Stimulated activated CD4-positive, alpha-beta T cell treated with anti-CD3 and anti-CD28 coated beads, Interleukin-4, amount 100 ng/mL, for 24 hours (primary cell): ENCODE data around the gene CAPN14.
"Not testable (repeated sequence)": the region's sequence is repeated elsewhere in the genome, so short reads cannot be mapped to it uniquely, and the experiment has no call there.

ENCODE experiments used
- DNase-seq: peaks from one replicate; pipeline ENCODE4 v3.0.0-alpha.2; 2020

CAPN14 gene

DNA sequence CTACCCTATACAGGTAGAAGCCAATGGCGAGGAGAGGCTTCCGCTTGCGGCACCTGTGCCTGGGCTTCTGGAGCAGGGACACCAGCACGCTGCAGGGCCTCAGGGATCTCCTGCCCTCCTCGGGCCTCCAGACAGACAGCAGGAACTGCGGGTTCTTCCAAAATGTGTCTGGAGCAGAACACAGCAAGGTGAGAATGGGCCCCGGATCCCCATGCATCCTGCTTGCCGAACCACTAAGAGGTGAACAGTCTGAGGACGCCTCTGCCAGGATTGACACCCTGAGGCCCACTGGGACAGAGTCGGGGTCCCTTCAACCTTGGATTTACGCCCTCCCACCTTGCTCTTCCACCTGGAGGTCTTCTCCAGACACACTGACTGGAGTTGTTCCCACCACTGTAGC is 25.4 kb downstream of the CAPN14 start:
- no peak for DNase-seq

DNA sequence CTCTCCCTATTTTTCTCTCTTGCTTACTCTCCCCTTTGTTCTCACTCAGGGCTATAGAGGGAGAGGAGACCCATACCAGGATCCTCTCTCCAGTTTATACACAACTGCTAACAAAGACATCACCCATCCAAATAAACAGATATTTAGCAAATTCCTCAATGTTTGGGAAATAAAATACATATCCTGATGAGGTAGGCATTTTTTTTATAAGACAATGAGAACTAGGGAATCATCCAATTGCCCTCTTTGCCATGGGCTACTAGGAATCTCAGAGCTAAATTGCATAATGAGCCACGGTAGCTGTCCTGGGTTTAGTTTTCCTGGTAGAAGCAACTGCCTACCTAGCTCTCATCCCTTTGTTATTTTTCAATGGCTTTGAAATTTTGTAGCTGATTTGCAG is 27.1 kb downstream of the CAPN14 start:
- DNase-seq = no peak

DNA sequence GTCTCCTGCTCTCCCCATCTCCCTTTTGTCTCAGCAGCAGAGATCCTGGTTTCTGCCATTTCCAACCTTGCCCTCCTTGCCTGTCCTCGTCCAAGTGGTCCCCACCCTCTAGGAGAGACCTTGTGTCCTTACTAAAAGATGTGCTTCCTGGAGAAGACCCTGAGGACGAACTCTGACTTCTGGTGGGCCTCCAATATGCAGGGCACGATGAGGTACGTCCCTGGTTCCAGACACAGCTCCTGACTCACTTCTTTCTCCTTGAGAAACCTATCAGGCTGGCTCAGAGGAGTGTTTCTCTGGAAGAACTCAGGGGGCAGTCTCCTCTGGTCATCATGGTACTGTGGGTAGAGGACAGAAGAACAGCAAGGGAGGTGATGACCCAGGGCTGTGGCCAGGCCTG is 28.2 kb downstream of the CAPN14 start:
- DNase-seq = no peak

DNA sequence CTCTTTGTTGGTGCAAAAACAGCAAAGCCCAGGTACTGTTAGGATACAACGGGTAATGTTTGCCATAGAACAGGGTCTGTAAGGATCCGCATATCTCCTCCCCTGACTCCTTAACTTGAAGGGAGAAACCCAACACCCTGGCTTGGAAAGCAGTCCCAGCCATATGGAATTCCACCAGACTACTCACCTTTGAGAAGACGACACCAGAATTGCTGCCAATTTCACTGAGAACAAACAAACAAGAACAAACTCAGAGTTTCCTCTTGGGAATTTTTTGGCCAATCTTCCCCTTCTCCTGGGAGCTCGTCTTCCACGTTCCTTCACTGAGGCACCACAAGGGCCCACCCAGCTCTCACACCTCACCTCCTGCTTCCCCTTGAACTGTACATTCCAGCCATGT is 29.2 kb downstream of the CAPN14 start:
- no peak for DNase-seq

DNA sequence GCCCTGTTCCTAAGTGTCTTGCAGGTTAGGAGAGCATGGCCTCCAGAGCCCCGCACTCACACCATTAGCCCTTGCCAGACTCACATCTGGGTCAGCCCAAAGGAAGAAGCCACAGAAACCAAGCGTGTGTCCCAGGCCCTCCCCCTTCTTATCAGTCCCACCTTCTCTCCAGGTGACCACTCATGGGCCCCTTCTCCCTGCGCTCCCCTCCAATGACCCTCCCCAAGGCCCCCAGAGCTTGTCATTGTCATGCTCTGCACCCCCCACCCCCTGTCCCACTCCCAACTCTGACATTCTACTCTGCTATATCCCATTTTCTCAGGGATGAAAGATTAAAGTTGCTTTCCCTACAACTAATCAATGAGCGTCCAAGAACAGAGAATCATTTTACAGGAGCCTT is 30.1 kb downstream of the CAPN14 start:
- no peak for DNase-seq

DNA sequence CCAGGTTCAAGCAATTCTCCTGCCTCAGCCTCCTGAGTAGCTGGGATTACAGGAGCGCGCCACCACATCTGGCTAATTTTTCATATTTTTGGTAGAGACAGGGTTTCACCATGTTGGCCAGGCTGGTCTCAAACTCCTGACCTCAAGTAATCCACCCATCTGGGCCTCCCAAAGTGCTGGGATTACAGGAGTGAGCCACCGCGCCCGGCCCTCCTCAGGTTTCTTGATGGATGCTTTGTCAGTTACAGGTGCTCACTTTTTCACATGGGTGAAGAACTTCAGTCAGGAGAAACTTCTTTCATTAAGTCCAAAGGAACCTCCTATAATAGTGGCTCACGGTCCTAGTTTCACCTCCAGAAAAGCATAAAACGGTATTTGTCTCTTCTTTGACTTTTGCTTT is 33.3 kb downstream of the CAPN14 start:
- DNase-seq = not testable (repeated sequence)

DNA sequence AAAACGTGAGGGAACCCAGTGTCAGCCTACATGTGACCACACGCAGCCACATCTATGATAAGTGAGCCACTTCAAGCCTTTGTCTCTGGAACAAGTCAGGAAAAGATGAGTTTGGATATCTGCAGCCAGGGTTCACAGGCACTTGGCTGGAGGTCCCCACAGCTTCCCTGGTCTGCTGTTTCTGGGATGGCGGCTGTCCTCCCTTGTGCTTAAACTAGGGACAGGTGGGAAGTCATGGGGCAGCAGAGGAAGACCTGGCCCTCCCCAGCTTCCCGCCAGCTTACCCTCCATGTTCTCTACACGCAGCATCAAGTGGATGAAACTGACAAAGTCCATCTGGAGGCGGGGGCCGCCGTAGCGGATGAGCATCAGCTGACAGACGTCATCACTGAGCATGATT is 40.6 kb downstream of the CAPN14 start:
- no peak for DNase-seq

DNA sequence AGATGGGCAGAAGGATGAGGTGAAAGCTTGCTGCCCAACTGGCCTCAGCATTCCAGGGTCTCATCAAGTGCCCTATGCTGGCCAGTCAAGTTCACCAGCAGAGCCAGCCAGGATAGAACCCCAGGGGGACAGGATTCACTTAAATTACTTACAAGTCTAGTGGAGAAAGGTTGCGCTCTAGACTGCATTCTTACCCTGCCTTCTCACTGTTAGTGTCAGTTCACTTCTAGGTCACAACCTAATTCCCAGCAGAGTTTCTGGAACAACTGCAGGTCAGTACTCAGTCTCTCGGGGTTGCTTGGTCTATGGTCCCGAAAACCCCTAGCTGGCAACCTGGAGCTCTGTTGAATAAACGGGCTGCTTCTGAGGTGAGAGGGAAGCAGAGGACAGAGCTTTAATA is 46.2 kb downstream of the CAPN14 start:
- DNase-seq = no peak

DNA sequence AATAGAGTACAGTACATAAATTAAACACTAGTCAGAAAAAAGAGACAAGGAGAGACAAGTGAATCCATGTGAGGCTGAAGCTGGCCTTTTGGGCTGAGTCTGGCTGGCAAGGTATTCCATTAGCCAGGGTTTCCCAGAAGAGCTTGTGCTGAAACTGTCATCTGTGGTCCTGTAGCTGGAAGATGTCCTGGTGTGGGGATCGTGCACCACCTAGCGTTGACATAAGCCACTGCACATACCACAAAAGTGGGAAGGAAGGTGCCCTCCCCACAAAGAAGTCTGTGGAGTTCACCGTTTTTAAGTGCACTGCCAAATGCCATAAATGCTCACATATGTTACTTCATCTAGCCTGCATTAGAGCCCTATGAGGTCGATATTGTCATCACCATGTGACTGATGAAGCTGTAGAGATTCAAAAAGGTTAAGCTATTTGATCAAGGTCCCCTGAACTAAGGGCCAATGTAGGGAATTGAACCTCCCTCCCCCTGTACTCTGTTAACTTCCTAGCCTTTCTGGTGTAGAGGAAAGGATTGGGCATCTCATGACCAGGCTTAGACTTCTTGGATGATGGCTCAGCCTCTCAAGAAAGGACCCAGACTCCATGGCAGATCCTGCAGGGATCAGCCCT is 47.1 kb downstream of the CAPN14 start:
- DNase-seq = peak; percentile 48

DNA sequence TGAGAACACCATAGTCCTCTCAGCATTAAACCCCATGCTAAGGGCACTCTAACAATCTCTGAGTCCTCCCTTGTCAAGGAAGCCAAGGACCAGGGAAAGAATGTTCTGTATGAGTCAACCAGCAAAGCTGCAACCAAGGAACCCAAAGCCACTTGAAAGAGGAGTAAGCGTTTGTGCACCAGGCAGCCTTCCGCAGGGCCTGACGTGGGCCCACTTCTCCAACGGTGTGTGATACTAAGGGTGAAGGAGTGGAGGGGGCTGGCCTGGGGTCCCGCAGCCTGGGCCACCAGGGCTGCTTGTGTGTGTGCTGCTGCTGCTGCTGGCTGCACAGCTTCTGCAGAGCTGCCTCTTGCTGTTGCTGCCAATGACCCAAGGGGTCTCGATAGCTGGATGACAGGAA is 49.0 kb downstream of the CAPN14 start:
- no peak for DNase-seq

DNA sequence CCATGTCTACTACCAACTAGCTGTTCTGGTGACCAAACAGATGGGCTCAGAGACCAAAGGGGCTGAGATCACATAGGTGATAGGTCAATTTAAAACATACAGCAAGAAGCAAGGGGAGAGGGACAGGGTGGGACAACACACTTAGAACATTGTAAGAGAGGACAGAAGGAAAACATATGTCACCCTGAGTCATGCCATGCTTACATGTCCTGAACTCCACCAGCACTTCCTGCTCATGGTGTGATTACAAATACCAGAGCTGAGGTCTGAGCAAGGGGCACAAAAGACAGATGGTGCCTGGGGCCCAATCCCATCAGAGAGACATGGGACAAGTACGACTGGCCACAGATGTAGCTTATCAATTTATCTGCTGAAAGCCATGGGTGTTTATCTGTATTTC is 50.4 kb downstream of the CAPN14 start:
- no peak for DNase-seq

DNA sequence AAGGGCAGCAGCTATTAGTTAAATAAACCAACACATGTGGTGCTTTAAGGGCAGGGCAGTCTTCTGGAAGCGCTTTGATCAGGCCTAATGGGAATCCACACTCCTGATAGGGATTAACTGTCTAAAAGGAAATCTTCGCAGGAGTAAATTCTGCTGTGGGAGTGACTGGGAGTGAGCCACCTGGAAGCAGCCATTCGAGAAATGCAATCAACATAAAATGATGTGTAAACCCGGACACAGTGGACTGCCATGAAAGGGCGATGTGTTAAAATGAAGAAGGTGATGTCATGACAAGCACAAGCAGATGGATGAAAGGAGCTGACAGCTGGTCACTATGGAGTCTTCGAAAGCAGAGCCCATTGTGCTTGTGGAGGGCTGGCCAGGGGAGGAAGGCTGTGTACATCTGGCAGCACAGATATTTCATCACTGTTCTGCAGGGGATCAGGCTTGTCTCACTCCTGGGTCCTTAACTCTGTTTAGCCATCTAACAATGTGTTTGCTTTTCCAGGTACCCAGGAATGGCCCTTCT is 54.2 kb downstream of the CAPN14 start:
- DNase-seq = no peak

DNA sequence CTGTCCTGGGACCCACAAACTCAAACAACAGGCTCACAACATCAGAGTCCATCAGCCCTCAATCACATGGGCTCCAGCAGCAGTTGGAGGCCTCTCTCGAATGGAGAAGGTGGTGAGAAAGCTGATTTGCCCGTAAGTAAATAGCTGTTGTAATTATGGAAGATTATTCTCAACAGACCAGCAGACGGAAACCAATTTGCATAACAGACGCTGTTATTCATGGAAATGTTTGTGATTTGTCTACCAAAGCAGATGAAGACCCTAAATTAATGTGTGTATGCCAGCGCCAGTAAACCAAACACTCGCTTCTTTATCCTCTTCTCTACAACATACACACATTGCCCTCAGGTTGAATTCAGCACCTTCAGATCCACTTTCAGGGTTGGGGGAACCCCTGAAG is 55.7 kb downstream of the CAPN14 start:
- no peak for DNase-seq

DNA sequence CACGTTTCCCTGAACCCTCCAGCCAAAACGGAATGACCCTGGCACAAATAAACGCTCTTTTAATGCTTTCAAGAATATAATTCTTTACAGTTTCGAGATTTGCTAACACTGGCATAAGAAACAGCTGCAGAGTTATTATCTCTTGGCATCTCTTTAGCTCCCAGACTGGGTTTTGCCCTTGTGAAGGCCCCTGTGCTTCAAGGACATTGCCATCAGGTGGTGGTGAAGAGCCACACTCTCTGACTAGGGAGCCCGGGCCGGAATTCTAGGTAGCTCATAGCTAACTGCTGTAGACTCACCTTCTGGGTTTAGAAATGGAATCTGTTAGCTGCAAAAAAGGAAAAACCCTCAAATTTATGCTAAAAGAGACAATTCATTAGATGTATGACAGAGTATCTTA is 65.8 kb downstream of the CAPN14 start:
- DNase-seq = no peak

DNA sequence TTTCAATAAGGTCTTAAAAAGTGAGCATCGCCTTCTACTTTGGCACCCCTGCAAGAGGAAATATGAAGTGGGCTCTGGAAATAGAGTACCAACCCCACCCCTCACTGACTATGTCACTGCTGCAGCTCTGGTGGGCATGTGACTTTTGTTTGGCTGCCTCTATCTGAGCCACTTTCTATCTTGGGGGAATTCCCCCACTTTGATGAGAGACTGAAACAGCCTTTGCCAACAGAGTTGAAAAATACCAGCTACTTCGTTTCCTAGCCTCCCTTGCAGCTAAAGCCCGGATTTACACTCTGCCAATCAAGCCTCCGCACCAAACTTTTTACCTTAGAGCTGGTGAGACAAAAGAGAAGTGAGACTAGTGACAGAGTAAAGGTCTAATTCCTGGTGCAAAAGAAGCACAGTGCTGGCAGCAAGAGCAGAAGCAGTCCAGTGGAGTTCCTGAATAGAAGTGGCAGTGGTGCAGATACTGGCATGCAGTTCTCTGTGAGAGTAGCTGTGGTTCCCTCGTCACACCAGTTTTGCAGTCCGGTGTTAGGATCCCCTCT is 67.1 kb downstream of the CAPN14 start:
- DNase-seq = no peak

DNA sequence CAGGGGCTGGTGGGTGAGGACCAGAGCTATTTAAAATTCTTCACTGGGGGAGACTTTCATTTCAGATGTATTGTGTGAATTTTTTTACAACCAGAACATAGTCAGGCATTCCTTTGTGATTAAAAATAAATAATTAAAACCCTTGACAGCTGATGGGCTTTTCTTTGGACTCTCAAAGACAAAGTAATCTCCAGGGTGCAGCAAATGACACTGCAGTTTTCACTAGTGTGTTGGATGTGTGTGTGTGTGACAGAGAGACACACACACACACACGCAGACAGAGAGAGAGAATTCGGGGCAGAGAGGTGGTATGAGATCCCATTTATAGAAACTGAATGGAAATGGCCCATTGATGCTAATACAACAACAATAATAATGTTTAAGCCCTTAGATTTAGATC is 68.8 kb downstream of the CAPN14 start:
- DNase-seq = no peak

DNA sequence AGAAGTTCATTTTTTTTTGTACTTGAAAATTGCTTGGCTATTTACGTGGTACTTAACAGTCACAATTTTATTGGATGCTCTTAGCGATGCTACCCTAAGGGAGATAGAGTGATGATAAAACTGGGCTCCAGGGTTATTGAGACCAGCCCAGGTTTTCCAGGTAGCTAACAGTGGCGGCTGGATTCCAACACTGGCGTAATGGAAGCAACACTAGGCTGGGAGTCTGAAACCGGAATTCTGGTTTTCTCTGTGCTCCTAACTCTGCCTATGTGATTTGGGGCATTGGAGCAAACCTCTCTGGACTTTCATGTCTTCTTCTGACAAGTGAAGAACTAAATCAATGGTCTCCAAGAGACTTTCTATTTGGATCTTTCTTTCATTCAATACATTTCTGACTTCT is 69.7 kb downstream of the CAPN14 start:
- no peak for DNase-seq

DNA sequence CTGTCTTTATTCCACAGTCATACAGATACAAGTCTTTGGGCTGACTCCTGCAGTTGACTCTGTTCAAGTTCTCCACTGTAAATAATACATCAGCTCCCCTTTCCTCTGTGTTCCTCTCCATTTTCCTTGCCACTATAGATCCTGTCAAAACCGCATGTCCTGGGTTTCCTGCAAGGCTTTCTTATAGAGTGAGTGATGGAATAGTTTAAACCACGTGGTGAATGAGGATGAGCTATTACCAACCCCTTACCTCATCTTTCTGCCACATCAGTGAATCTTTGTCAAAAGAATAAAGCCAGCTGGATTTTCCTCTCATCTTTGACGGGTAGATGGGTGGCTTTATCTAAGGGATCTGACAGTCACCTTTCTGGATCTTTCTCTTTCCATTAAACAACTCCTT is 75.2 kb downstream of the CAPN14 start:
- DNase-seq = no peak

DNA sequence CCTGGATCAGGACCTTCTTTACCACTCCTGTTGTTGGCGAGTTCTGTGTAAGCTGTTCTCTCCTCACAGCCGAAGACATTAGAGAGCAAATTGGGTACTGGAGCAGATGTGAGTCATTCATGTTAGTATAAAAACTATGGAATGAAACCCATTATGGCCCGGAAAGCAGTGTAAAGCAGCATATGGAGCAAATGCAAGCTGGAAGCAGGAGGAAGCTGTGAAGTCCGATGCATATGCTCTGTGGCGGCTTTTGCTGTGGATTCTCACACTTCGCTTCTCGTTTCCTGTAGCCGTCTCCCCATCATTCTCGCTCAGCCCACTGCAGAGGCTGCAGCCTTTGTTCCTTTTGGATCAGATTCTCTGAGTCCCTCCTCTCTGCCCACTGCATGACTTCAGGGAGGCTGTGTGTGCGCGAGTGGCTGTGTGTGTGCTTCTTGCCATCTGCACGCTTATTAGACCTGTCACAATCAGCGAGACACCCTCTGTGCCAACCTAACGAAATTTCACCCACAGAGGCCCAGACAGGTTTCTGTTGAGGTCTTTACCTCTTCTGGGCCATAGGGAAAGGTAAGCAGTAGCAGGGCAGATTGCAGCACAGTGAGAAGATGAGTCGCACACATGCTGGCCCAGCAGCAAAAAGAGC is 75.8 kb downstream of the CAPN14 start:
- DNase-seq = no peak

DNA sequence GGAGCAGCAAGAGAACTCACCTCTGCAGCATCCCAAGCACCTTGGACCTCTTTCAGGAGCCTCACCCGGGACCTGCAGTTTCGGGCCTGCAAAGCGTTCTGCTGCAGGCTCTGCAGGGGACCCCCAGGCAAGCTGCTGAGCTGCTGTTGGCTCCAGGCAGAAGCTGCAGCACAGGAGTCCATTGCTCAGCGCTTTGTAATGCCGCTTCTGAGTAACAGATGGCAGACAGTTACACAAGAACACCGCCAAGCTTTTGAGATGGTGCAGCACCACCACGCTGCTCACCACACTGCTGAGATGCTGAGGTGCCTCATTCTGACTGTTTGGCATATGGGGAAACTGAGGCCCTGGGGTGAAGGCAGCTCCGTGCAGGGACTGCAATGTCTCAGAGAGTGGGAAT is 77.2 kb downstream of the CAPN14 start:
- DNase-seq = no peak

DNA sequence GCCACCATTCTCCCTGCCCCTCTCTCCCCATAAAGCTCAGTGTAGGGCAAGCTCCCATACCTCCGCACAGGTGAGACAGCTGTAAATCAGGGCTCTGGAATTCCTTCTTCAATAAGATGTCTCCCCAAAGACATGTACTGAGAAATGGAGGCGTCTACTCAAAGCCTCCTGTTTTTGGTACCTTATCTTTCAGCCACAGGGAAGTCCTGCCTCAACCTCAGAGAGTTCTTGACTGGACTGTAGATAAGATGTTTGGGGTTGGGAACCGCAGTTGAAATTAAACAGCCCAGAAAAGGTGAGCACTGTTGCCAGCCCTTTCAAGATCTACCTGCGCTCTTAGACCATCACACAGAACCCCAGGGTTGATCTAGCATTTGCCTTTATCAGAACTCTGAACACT is 77.6 kb downstream of the CAPN14 start:
- DNase-seq = no peak

DNA sequence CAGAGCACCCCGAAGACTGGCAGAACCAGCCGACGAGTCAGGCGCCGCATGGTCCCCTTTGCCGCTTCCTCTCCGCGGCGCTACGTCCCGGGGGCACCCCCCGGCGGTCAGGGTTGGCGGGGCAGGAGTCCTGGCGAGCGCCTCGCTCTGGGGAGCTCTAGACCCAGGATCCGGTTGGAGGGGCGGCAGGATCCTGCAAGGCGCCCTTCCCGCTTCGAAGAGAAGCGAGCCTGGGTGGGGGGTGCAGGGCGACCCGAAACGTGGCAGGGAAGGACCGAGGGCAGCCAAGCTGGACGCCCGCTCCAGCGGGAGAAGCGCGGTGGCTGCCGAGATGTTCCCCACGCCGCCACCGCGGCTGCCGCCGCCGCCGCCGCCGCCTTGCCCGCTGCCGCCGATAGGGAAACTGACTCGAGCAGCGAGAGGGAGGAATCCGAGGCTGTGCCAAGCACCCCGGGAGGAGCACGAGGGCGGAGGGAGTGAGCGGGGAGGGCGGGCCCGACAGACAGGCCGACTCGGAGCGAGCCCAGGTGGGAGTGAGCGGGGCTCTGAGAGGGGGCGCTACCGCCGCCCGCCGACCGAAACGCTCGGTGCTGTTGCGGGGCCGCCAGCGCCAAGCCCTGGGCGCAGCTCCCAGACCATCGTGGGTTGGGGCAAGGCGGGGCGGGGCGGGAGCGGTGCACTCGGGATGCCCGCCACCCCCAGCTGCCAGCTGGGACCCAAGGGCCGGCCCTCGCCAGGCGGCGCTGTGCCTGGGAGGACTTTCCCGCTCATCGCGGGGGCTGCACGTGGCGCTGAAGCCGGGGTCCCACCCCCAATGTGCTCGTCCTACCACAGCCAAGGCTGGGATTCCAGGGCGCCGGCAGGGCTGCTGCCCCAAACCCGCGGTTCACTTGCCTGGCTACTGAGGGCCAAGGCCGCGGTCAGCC is 79.0 kb downstream of the CAPN14 start, which contains the start of gene GALNT14:
Gene GALNT14 (minus strand): TSS at position 404 of the 926 bp plus-strand sequence. CDS start 354 bp downstream, at position 50.
- DNase-seq = peak; percentile 12
